ENCODE results near the gene PIGU. TPM values are rescaled to one million over a fixed set of nuclear protein-coding genes. Genes with fewer than 3 reads are reported as not detected.

The PIGU gene
- total and polyA plus RNA-seq, 4 donors: 6.4 to 10.0 (median 7.2) TPM

DNA sequence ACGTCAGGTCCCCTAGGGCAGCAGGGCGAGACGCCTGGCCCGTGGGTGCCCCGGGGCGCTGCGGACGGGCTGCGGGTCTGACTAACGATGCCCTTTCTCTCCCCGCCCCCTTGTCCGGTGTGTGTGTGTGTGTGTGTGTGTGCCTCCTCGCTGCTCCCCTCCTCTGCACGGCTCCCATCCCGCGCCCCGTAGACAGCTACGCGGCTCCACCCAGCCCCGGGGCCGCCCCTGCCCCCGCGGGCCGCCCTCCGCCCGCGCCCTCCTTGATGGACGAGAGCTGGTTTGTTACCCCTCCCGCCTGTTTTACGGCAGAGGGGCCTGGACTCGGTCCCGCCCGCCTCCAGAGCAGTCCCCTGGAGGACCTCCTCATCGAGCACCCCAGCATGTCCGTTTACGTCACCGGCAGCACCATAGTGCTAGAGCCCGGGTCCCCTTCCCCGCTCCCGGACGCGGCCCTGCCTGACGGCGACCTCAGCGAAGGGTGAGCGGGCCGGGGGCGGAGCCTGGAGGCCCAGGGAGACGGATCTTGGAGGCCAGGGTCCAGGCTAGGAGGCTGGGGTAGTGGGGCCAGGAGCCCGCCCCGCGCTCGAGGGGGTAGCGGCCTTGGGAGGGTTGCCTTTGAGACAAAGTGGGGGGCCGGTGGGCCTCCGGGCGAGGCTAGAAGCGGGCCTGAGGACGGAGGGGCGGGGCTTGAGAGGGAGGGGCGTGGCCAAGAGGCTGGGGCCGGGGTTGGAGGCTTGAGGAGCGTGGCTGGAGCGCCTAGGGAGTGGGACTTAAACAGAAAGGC lies 32.3 kb upstream of the PIGU start:
- Histone ChIP-seq H3K4me1 (ENCODE audit: control insufficient read depth in 4 of 4, insufficient read depth in 4 of 4, low read length in 3 of 4) (peaks cover 9 to 60% (median 52%) of the 10 kb centered on the region in 4 donors), H3K4me3 (ENCODE audit: low read depth in 1 of 3, low read length in 3 of 3) (peak overlapping the region; percentile 50 to 74 (median 72)), H3K9me3 (ENCODE audit: control insufficient read depth in 4 of 4, low read length in 3 of 4) (no peaks in the 10 kb centered on the region), H3K9ac (ENCODE audit: low read depth in 1 of 2, low read length in 2 of 2) (peak overlapping the region in 1 of 2 donors; percentile 28), H3K36me3 (ENCODE audit: control insufficient read depth in 4 of 4, insufficient read depth in 3 of 4, low read depth in 1 of 4, low read length in 3 of 4) (peaks cover 0 to 9% (median 4%) of the 10 kb centered on the region in 4 donors), H3K27ac (ENCODE audit: low read depth in 1 of 2, low read length in 2 of 2) (peak overlapping the region; percentile 87 to 88), H3K27me3 (ENCODE audit: control insufficient read depth in 4 of 4, insufficient read depth in 4 of 4, low read length in 3 of 4) (no peaks in the 10 kb centered on the region)
- no peak for TF ChIP-seq JUND (IDR thresholded peaks at IDR 0.05)
- TF ChIP-seq TAF1 (conservative IDR thresholded peaks at IDR 0.05): no peak
- peak; percentile 31 for TF ChIP-seq SP1 (IDR thresholded peaks at IDR 0.05)
- no peak for TF ChIP-seq HNF4G (IDR thresholded peaks at IDR 0.05)
- TF ChIP-seq HNF4A (conservative IDR thresholded peaks at IDR 0.05): peak in 1 of 2 donors; percentile 5
- no peak for TF ChIP-seq FOXA2 (IDR thresholded peaks at IDR 0.05)
- TF ChIP-seq NR2F2 (IDR thresholded peaks at IDR 0.05): no peak
- TF ChIP-seq, protein P1, sequence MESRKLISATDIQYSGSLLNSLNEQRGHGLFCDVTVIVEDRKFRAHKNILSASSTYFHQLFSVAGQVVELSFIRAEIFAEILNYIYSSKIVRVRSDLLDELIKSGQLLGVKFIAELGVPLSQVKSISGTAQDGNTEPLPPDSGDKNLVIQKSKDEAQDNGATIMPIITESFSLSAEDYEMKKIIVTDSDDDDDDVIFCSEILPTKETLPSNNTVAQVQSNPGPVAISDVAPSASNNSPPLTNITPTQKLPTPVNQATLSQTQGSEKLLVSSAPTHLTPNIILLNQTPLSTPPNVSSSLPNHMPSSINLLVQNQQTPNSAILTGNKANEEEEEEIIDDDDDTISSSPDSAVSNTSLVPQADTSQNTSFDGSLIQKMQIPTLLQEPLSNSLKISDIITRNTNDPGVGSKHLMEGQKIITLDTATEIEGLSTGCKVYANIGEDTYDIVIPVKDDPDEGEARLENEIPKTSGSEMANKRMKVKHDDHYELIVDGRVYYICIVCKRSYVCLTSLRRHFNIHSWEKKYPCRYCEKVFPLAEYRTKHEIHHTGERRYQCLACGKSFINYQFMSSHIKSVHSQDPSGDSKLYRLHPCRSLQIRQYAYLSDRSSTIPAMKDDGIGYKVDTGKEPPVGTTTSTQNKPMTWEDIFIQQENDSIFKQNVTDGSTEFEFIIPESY (IDR thresholded peaks at IDR 0.05): no peak
- peak; percentile 90 for DNase-seq (ENCODE audit: low spot score)
- under 1% methylated on average over 64 of the region's 64 CpGs for WGBS

DNA sequence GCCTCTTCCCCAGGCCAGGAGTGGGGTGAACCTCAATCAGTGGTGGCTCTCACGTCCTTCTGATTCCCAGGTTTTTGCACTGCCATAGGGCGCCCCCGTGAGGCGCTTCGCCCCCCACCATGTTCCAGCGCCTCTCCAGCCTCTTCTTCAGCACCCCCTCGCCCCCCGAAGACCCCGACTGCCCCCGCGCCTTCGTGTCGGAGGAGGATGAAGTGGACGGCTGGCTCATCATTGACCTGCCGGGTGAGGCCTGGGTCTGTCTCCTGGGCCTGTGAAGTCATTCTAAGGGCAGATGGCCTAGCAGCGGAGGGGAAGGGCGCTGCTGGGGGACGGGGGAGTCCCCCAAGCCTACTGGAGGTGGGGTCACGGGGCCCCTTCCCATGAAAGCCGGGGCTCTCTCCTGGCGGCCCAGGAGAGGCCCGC lies 31.7 kb upstream of the PIGU start:
- no peak overlapping the region for H3K9ac ChIP-seq (ENCODE audit: low read depth in 1 of 2, low read length in 2 of 2)
- peak; percentile 58 for DNase-seq (ENCODE audit: low spot score)

More for the DNA sequence above, 31.7 kb upstream of the PIGU start:
- TF ChIP-seq FOXA2 (IDR thresholded peaks at IDR 0.05) (no peak), JUND (IDR thresholded peaks at IDR 0.05) (no peak), TAF1 (conservative IDR thresholded peaks at IDR 0.05) (no peak), RAD21 (IDR thresholded peaks at IDR 0.05) (peak; percentile 62 to 65), HNF4A (conservative IDR thresholded peaks at IDR 0.05) (no peak), SP1 (IDR thresholded peaks at IDR 0.05) (no peak)
- TF ChIP-seq, protein P2, sequence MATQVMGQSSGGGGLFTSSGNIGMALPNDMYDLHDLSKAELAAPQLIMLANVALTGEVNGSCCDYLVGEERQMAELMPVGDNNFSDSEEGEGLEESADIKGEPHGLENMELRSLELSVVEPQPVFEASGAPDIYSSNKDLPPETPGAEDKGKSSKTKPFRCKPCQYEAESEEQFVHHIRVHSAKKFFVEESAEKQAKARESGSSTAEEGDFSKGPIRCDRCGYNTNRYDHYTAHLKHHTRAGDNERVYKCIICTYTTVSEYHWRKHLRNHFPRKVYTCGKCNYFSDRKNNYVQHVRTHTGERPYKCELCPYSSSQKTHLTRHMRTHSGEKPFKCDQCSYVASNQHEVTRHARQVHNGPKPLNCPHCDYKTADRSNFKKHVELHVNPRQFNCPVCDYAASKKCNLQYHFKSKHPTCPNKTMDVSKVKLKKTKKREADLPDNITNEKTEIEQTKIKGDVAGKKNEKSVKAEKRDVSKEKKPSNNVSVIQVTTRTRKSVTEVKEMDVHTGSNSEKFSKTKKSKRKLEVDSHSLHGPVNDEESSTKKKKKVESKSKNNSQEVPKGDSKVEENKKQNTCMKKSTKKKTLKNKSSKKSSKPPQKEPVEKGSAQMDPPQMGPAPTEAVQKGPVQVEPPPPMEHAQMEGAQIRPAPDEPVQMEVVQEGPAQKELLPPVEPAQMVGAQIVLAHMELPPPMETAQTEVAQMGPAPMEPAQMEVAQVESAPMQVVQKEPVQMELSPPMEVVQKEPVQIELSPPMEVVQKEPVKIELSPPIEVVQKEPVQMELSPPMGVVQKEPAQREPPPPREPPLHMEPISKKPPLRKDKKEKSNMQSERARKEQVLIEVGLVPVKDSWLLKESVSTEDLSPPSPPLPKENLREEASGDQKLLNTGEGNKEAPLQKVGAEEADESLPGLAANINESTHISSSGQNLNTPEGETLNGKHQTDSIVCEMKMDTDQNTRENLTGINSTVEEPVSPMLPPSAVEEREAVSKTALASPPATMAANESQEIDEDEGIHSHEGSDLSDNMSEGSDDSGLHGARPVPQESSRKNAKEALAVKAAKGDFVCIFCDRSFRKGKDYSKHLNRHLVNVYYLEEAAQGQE (IDR thresholded peaks at IDR 0.05): no peak
- TF ChIP-seq, protein P3, sequence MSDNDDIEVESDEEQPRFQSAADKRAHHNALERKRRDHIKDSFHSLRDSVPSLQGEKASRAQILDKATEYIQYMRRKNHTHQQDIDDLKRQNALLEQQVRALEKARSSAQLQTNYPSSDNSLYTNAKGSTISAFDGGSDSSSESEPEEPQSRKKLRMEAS (IDR thresholded peaks at IDR 0.05): no peak
- TF ChIP-seq, protein P4, sequence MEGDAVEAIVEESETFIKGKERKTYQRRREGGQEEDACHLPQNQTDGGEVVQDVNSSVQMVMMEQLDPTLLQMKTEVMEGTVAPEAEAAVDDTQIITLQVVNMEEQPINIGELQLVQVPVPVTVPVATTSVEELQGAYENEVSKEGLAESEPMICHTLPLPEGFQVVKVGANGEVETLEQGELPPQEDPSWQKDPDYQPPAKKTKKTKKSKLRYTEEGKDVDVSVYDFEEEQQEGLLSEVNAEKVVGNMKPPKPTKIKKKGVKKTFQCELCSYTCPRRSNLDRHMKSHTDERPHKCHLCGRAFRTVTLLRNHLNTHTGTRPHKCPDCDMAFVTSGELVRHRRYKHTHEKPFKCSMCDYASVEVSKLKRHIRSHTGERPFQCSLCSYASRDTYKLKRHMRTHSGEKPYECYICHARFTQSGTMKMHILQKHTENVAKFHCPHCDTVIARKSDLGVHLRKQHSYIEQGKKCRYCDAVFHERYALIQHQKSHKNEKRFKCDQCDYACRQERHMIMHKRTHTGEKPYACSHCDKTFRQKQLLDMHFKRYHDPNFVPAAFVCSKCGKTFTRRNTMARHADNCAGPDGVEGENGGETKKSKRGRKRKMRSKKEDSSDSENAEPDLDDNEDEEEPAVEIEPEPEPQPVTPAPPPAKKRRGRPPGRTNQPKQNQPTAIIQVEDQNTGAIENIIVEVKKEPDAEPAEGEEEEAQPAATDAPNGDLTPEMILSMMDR (IDR thresholded peaks at IDR 0.05; ENCODE audit: low read depth, low read length, missing input control): peak; percentile 24
- H3K36me3 ChIP-seq (ENCODE audit: control insufficient read depth in 4 of 4, insufficient read depth in 3 of 4, low read depth in 1 of 4, low read length in 3 of 4): peaks cover 0 to 9% (median 2%) of the 10 kb centered on the region in 4 donors
- peak overlapping the region; percentile 87 to 88 for H3K27ac ChIP-seq (ENCODE audit: low read depth in 1 of 2, low read length in 2 of 2)
- 21% methylated on average over 22 of the region's 22 CpGs for WGBS
- H3K9me3 ChIP-seq (ENCODE audit: control insufficient read depth in 4 of 4, low read length in 3 of 4): no peaks in the 10 kb centered on the region
- no peaks in the 10 kb centered on the region for H3K27me3 ChIP-seq (ENCODE audit: control insufficient read depth in 4 of 4, insufficient read depth in 4 of 4, low read length in 3 of 4)
- peaks cover 9 to 62% (median 52%) of the 10 kb centered on the region in 4 donors for H3K4me1 ChIP-seq (ENCODE audit: control insufficient read depth in 4 of 4, insufficient read depth in 4 of 4, low read length in 3 of 4)
- peak overlapping the region in 2 of 3 donors; percentile 72 to 74 for H3K4me3 ChIP-seq (ENCODE audit: low read depth in 1 of 3, low read length in 3 of 3)
